Neural progenitor cell (in vitro differentiated cells): Measurements from ENCODE around the gene SYT6.

Source experiments
- EZH2 ChIP-seq: fragments of 200-600 bp; sonication (generic); IDR thresholded peaks from 2 replicates; pipeline ENCODE4 v1.6.1; 2017; ENCODE audit warnings: antibody characterized with exemption, mild to moderate bottlenecking, moderate library complexity
- EZH2phosphoT487 ChIP-seq: fragments of 200-600 bp; sonication (generic); IDR thresholded peaks from 2 replicates; pipeline ENCODE4 v1.6.1; 2017; ENCODE audit warnings: antibody characterized with exemption
- TF ChIP-seq, protein P1 (sequence below): fragments of 200-600 bp; sonication (generic); IDR thresholded peaks from 2 replicates; pipeline ENCODE4 v1.5.1; 2017; ENCODE audit warnings: antibody characterized with exemption, mild to moderate bottlenecking

GRCh38 chr1:114092186-114093062 lies 61.2 kb downstream of the SYT6 start:
- TF ChIP-seq, protein P1, sequence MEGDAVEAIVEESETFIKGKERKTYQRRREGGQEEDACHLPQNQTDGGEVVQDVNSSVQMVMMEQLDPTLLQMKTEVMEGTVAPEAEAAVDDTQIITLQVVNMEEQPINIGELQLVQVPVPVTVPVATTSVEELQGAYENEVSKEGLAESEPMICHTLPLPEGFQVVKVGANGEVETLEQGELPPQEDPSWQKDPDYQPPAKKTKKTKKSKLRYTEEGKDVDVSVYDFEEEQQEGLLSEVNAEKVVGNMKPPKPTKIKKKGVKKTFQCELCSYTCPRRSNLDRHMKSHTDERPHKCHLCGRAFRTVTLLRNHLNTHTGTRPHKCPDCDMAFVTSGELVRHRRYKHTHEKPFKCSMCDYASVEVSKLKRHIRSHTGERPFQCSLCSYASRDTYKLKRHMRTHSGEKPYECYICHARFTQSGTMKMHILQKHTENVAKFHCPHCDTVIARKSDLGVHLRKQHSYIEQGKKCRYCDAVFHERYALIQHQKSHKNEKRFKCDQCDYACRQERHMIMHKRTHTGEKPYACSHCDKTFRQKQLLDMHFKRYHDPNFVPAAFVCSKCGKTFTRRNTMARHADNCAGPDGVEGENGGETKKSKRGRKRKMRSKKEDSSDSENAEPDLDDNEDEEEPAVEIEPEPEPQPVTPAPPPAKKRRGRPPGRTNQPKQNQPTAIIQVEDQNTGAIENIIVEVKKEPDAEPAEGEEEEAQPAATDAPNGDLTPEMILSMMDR = no peak
- TF ChIP-seq EZH2phosphoT487 (no peak), EZH2 (no peak)
